ENCODE results near the gene GPR17.

The GPR17 gene

DNA sequence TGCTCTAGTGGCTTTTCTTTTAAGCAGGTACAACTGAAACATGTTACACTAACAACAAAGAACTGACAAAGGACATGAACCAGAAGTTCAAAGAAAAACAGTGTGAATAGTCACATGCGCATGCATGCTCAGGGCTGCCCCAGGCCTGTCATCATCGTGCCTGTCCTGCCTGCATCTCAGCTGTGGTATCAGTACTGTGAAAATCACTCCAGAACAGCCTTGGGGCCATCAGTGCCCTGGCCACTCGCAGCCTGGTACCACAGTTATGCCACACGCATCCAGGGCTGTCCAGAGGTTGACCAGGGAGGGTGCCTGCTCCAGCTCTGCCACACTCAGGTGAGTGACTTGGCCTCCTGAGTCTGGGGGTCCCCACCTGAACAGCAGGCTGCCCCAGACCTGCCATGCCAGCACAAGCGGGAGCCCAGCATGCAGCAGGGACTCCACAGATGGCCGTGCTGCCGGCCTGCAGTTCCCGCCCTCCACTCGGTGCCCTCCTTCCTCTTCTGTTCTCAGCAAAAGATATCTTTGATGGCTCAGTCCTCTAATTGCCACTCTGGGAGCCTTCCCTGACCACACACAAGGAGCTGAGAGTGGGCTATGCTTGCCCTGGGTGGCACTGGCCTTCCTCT lies 17.1 kb downstream of the GPR17 start:
- Histone ChIP-seq H3K4me1 (ENCODE audit: insufficient read depth, low read length) (peaks cover 85% of the 10 kb centered on the region), H3K36me3 (ENCODE audit: insufficient read depth, low read length) (peaks cover 16% of the 10 kb centered on the region), H3K9me3 (ENCODE audit: low read length) (no peaks in the 10 kb centered on the region), H3K4me3 (ENCODE audit: low read depth in 1 of 2, low read length in 2 of 2) (peak overlapping the region in 1 of 2 donors; percentile 58), H3K27me3 (ENCODE audit: control insufficient read depth in 1 of 2, insufficient read depth in 2 of 2, low read length in 2 of 2) (no peaks in the 10 kb centered on the region), H3K27ac (ENCODE audit: low read depth, low read length) (peak overlapping the region; percentile 92), H3K9ac (ENCODE audit: low read length) (peak overlapping the region; percentile 59)

DNA sequence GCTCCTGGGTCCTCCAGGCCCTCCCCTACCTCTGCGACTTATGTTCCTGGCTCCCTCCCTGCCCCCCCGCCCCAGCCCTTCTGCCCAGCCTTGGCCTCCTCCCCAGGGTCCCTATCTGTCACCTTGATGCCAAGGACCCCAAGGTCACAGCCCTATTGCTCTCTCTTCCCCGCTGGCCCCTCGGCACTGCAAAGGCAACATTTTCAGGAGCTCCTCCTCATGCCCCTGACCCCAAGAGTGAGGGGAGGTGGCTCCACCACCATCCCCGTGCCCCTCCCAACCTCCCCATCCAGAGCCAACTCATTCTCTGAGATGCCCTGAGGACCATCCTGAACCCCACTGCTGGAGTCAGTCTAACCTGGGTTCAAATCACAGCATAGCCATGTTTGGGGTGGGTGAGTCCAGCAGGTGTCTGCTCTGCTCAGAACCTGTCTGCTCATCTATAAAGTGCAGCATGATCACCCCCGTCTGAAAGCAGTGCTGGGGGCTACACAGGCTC lies 17.7 kb downstream of the GPR17 start:
- H3K27ac ChIP-seq (ENCODE audit: low read depth, low read length) = peak overlapping the region; percentile 92
- no peaks in the 10 kb centered on the region for H3K27me3 ChIP-seq (ENCODE audit: control insufficient read depth in 1 of 2, insufficient read depth in 2 of 2, low read length in 2 of 2)
- H3K9me3 ChIP-seq (ENCODE audit: low read length) = no peaks in the 10 kb centered on the region
- H3K36me3 ChIP-seq (ENCODE audit: insufficient read depth, low read length) = peaks cover 16% of the 10 kb centered on the region
- peak overlapping the region; percentile 74 for H3K9ac ChIP-seq (ENCODE audit: low read length)
- peak overlapping the region; percentile 44 to 58 for H3K4me3 ChIP-seq (ENCODE audit: low read depth in 1 of 2, low read length in 2 of 2)
- peaks cover 79% of the 10 kb centered on the region for H3K4me1 ChIP-seq (ENCODE audit: insufficient read depth, low read length)

DNA sequence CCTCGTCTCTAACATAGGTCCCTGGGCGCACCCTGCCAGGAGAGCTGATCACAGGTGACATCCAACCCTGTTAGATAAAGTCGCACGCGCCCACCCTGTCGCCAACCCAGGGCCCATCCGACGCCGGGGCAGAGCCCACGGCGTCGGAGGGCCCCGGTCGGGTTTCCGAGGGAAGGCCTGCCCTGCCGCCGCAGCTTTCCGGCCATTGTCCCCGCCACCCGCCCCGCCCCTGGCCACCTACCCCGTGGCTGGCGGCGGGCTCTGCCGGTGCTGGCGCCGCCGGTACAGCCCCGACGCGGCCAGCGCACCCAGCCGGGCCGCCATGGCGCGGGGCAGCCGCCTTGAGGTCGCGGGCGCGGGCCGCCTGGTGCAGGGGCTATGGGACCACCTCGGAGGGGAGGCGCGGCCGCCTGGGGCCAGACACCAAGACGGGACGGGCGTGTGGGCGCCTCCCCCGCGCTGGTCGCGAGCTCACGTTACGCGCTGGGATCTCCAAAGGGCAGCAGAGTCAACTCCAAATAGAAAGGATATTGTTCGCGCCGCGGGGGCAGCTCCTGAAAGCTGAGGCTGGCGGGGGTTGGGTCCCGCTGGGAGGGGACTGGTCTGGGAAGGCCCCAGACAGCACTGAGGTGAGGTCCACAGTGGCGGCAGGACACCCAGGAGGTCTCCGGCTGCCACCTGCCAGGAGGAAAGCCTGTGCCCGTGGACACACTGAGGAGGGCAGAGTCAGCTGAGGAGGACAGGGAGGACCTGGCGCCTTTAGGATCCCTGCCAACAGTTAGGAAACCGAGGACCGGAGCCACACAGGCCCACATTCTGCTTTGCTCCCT lies 18.3 kb downstream of the GPR17 start:
- Histone ChIP-seq H3K27me3 (ENCODE audit: control insufficient read depth in 1 of 2, insufficient read depth in 2 of 2, low read length in 2 of 2) (no peaks in the 10 kb centered on the region), H3K27ac (ENCODE audit: low read depth, low read length) (peak overlapping the region; percentile 92), H3K9me3 (ENCODE audit: low read length) (no peaks in the 10 kb centered on the region), H3K4me3 (ENCODE audit: low read depth in 1 of 2, low read length in 2 of 2) (peak overlapping the region; percentile 44 to 58), H3K9ac (ENCODE audit: low read length) (peak overlapping the region; percentile 74), H3K36me3 (ENCODE audit: insufficient read depth, low read length) (peaks cover 16% of the 10 kb centered on the region), H3K4me1 (ENCODE audit: insufficient read depth, low read length) (peaks cover 76% of the 10 kb centered on the region)

DNA sequence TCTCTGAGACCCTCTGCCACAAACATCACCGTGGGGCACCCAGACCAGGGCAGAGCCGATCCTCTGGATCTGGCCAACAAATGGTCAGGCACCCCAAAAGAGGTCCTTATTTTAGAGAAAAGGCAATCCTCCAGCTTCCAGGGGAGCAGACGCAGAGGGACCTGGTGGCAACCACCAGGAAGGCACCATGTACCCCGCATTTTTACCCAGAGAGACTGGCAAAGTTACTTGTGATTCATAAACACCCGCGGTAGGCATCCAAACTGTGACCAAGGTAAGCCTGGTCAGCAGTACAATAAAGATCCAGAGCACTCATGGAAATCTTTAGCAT lies 18.9 kb downstream of the GPR17 start:
- H3K36me3 ChIP-seq (ENCODE audit: insufficient read depth, low read length) = peaks cover 13% of the 10 kb centered on the region
- peak overlapping the region; percentile 51 for H3K9ac ChIP-seq (ENCODE audit: low read length)
- H3K27ac ChIP-seq (ENCODE audit: low read depth, low read length) = peak overlapping the region; percentile 92
- H3K4me3 ChIP-seq (ENCODE audit: low read depth in 1 of 2, low read length in 2 of 2) = peak overlapping the region in 1 of 2 donors; percentile 58
- peaks cover 70% of the 10 kb centered on the region for H3K4me1 ChIP-seq (ENCODE audit: insufficient read depth, low read length)
- no peaks in the 10 kb centered on the region for H3K27me3 ChIP-seq (ENCODE audit: control insufficient read depth in 1 of 2, insufficient read depth in 2 of 2, low read length in 2 of 2)
- H3K9me3 ChIP-seq (ENCODE audit: low read length) = no peaks in the 10 kb centered on the region

DNA sequence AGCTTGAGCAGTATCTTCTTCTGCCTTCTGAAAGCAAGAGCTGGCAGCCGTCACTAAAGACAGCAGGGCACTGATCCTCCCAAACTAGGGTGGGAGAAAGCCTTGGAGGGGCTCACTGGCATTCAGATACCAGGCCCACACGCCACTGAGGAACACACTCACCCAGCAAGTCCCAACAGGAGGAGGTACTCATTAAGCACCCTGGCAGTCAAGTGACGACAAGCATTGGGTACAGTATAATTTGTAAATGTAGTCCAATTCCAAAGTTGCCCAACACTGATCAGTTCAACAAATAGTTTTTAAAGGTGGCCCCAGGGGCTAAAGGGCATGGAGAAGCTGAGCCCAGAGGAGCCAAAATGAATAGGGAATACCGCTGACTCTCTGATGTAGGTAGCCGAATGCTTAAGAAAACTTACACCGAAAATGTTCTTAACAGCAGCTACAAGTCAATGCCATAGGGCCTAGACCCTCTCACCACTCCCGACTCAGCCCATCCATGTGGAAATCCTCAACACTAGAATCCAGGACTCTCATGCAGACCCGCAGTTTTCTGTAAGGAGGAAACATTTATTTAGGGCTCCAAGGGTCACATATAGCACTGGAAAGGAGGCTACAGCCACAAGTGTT lies 19.4 kb downstream of the GPR17 start:
- Histone ChIP-seq H3K27ac (ENCODE audit: low read depth, low read length) (peak overlapping the region; percentile 92), H3K36me3 (ENCODE audit: insufficient read depth, low read length) (peaks cover 10% of the 10 kb centered on the region), H3K4me1 (ENCODE audit: insufficient read depth, low read length) (peaks cover 68% of the 10 kb centered on the region), H3K27me3 (ENCODE audit: control insufficient read depth in 1 of 2, insufficient read depth in 2 of 2, low read length in 2 of 2) (no peaks in the 10 kb centered on the region), H3K9me3 (ENCODE audit: low read length) (no peaks in the 10 kb centered on the region), H3K4me3 (ENCODE audit: low read depth in 1 of 2, low read length in 2 of 2) (peak overlapping the region in 1 of 2 donors; percentile 58), H3K9ac (ENCODE audit: low read length) (peak overlapping the region; percentile 51)

DNA sequence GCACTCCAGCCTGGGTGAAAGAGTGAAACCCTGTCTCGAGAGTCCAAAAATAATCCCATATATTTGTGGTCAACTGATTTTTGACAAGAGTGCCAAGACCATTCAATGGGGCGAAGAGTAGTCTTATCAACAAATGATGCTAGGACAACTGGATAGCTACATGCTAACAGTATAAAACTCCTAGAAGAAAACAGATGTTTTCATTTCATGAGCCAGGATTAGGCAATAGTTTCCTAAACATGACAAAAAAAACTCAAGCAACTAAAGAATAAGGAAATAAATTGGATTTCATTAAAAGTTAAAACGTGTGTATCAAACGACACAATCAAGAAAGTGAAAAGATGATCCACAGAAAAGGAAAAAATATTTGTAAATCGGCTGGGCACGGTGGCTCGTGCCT lies 23.1 kb downstream of the GPR17 start:
- H3K4me1 ChIP-seq (ENCODE audit: insufficient read depth, low read length) = peaks cover 52% of the 10 kb centered on the region

DNA sequence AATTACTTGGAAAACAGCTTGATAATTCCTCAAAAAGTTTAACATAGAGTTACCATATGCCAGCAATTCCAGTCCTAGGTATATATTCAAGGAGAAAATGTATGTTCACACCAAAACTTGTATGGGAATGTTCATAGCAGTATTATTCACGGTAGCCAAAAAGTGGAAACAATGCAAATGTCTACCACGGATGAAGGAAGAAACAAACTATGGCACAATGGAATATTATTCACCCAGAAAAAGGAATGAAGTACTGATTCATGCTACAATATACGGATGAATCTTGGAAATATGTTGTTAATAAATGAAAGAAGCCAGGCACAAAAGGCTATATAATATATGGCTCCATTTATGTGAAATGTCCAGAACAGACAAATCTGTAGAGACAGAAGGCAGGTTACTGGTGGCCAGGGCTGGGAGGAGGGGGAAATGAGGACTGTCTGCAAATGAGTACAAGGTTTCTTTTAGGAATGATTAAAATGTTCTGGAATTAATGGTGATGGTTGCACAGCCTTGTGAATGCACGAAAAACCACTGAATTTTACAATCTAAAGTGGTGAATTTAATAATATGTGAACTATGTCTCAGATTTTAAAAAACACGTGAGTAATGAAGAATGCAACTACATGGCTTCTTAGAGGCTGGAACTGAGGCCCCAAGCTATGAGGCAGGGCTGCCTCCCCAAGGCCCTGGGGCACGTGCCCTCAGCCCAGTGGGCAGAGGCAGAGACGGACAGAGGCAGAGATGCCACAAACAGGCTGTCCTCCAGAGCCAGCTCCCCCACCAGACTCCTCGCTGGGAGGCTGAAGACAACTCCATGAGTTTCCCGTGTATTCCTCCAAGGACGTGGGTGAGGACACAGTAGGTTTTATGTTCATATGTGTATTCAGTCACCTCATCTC lies 24.4 kb downstream of the GPR17 start:
- peaks cover 50% of the 10 kb centered on the region for H3K4me1 ChIP-seq (ENCODE audit: insufficient read depth, low read length)
- H3K27ac ChIP-seq (ENCODE audit: low read depth, low read length) = peak overlapping the region; percentile 94
- peak overlapping the region in 1 of 2 donors; percentile 95 for H3K4me3 ChIP-seq (ENCODE audit: low read depth in 1 of 2, low read length in 2 of 2)
- H3K9me3 ChIP-seq (ENCODE audit: low read length) = no peaks in the 10 kb centered on the region
- peaks cover 24% of the 10 kb centered on the region for H3K36me3 ChIP-seq (ENCODE audit: insufficient read depth, low read length)
- no peaks in the 10 kb centered on the region for H3K27me3 ChIP-seq (ENCODE audit: control insufficient read depth in 1 of 2, insufficient read depth in 2 of 2, low read length in 2 of 2)
- H3K9ac ChIP-seq (ENCODE audit: low read length) = no peak overlapping the region

More for the DNA sequence above, 23.1 kb downstream of the GPR17 start:
- no peaks in the 10 kb centered on the region for H3K9me3 ChIP-seq (ENCODE audit: low read length)
- H3K4me3 ChIP-seq (ENCODE audit: low read depth in 1 of 2, low read length in 2 of 2) = no peak overlapping the region
- H3K9ac ChIP-seq (ENCODE audit: low read length) = no peak overlapping the region
- H3K36me3 ChIP-seq (ENCODE audit: insufficient read depth, low read length) = peaks cover 24% of the 10 kb centered on the region
- peak overlapping the region; percentile 42 for H3K27ac ChIP-seq (ENCODE audit: low read depth, low read length)
- no peaks in the 10 kb centered on the region for H3K27me3 ChIP-seq (ENCODE audit: control insufficient read depth in 1 of 2, insufficient read depth in 2 of 2, low read length in 2 of 2)

DNA sequence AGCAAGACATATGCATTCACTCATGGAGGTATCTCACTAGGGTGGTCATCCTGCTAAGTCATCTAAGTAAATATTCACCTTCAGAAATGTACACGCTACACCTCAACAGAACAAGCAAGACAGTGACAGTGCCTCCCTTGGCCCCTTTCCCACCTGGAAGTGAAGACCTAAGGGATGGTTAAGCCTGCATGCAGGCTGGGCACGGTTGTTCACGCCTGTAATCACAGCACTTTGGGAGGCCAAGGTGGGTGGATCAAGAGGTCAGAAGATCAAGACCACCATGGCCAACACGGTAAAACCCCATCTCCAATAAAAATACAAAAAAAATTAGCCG lies 25.0 kb downstream of the GPR17 start:
- no peaks in the 10 kb centered on the region for H3K9me3 ChIP-seq (ENCODE audit: low read length)
- H3K4me1 ChIP-seq (ENCODE audit: insufficient read depth, low read length) = peaks cover 47% of the 10 kb centered on the region
- H3K9ac ChIP-seq (ENCODE audit: low read length) = no peak overlapping the region
- H3K27me3 ChIP-seq (ENCODE audit: control insufficient read depth in 1 of 2, insufficient read depth in 2 of 2, low read length in 2 of 2) = no peaks in the 10 kb centered on the region
- H3K36me3 ChIP-seq (ENCODE audit: insufficient read depth, low read length) = peaks cover 24% of the 10 kb centered on the region
- H3K4me3 ChIP-seq (ENCODE audit: low read depth in 1 of 2, low read length in 2 of 2) = peak overlapping the region; percentile 34 to 95
- peak overlapping the region; percentile 94 for H3K27ac ChIP-seq (ENCODE audit: low read depth, low read length)

DNA sequence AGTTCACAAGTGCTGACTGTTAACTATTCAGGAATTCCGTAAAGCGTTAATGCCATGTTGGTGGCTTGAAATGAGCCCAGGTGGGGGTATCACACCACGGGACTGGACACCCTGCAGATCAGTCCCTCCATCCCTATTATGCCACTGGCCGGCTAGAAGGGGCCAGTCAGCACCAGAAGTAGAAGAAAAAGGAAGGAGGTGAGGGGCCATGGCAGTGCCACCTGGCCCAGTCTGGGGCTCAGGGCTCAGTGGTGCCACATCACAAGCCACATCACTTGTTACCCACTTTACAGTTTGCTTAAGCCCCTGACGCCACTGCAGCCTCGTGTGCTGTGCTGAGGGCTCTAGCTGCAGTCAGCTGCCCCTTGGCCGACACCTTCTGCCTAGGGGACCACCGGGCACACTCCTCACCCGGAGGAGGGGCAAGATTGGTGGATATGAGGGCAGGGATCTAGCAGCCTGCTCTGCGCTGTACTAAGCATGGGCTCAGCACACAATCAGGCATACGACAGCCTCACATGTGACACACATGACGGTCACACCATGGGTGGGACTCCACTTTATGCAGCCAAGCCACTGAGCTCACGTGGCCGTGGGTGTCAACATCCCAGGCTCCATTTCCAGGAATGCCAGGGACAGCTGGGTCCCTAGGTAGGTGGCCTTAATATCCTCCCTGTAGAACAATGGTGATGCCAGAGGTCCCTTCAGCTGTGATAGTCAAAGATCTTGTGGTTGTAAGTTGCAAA lies 25.8 kb downstream of the GPR17 start:
- Histone ChIP-seq H3K36me3 (ENCODE audit: insufficient read depth, low read length) (peaks cover 24% of the 10 kb centered on the region), H3K27me3 (ENCODE audit: control insufficient read depth in 1 of 2, insufficient read depth in 2 of 2, low read length in 2 of 2) (no peaks in the 10 kb centered on the region), H3K27ac (ENCODE audit: low read depth, low read length) (peak overlapping the region; percentile 94), H3K9me3 (ENCODE audit: low read length) (no peaks in the 10 kb centered on the region), H3K4me3 (ENCODE audit: low read depth in 1 of 2, low read length in 2 of 2) (peak overlapping the region; percentile 88 to 95), H3K9ac (ENCODE audit: low read length) (peak overlapping the region; percentile 100), H3K4me1 (ENCODE audit: insufficient read depth, low read length) (peaks cover 47% of the 10 kb centered on the region)

DNA sequence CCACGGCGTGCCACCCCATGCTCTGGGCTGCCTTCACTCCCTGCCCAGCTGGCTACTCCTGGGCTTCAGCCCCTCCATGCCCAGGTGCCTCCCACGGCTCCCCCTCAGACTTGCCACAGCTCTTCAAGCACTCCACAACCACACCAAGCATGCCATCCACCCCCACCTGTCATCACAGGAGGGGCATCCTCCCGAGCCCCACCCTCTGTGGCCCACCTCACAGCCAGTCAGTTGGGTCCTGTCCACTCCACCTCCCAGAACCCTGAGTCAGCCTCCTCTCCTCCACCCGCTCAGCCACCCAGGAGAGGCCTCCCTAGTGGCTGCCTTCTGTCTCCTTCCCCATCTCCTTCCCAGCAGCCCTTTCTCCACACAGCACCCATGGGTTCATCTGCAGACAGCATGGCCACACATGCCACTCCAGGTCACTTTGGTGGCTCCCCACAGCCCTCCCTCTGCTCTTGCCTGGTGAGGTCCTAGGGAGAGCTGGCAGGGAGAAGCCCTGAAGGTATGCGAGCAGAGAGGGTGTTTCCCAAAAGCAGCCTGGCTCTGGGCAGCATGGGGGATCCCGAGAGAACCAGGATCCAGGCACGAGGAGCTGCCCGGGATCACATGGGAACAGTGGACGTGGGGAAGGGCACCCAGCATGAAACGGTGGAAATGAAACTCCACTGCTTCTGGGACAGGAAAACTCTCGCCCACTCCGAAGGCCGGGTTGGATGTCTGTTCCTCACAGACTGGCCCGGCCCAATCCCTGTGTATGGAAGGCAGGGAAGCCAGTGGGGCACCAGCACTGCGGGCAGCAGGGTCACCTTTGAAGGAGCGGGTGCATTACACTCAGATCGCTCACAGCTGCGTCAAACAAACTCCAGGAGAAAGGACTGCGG lies 26.6 kb downstream of the GPR17 start:
- peak overlapping the region; percentile 100 for H3K9ac ChIP-seq (ENCODE audit: low read length)
- peak overlapping the region; percentile 94 for H3K27ac ChIP-seq (ENCODE audit: low read depth, low read length)
- H3K36me3 ChIP-seq (ENCODE audit: insufficient read depth, low read length) = peaks cover 24% of the 10 kb centered on the region
- H3K9me3 ChIP-seq (ENCODE audit: low read length) = no peaks in the 10 kb centered on the region
- peaks cover 49% of the 10 kb centered on the region for H3K4me1 ChIP-seq (ENCODE audit: insufficient read depth, low read length)
- peak overlapping the region; percentile 88 to 95 for H3K4me3 ChIP-seq (ENCODE audit: low read depth in 1 of 2, low read length in 2 of 2)
- H3K27me3 ChIP-seq (ENCODE audit: control insufficient read depth in 1 of 2, insufficient read depth in 2 of 2, low read length in 2 of 2) = no peaks in the 10 kb centered on the region

Data from muscle layer of colon (tissue), 2 donors.